CD4-positive, alpha-beta T cell treated with Interleukin-1 beta for 1 hour (primary cell): ENCODE data around the gene MCCC2.
"Not testable (repeated sequence)": the region's sequence is repeated elsewhere in the genome, so short reads cannot be mapped to it uniquely, and the experiment has no call there.

Source experiments
- DNase-seq, 2 donors: peaks; one replicate each; pipeline ENCODE4 v3.0.0-alpha.2; 2020 to 2022

The MCCC2 gene

DNA sequence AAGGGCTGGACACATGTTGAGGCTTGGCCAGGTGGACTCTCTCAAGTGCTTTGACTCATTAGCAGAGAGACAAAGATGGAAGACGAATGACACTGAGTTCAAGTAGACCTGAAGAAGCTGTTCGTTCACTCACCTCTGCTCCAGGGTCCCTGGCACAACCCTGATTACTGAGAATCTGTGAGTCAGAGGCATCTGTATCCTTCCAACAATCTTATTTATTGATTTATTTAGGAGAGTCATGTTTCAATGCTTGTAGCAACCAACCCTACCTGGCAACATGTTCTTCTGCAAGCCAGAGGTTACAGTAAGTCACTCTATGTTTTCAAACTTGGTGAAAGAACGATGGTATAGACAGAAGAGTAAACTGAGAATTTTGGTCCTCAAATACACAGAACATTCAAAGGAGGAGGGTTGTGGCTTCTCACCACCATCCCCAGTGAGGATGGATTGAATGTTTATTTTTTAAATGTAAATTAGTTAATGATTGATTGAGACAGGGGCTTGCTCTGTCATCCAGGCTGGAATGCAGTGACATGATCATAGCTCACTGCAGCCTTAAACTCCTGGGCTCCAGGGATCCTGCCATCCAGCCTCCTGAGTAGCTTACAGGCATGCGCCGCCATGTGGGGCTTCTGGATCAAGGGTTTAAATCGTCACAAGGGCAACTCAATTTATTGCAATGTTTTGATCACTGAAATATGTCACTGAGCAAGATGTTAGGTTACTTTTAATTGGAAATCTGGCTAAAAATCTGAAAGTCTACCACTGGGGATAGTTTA, 76.2 kb downstream of the MCCC2 start:
- DNase-seq = no peak

DNA sequence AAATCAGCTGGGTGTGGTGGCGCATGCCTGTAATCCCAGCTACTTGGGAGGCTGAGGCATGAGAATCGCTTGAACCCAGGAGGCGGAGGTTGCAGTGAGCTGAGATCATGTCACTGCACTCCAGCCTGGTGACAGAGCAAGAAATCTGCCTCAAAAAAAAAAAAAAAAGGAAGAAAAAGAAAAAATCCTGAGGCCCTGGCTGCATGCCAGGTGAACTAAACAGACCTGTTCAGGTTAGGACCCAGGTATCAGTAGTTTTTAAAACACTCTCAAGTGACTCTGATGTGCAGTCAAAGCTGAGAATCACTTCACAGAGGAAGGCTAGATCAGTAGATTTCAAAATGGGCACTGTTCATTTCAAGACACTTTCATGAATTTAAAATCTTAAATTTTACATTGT, 77.5 kb downstream of the MCCC2 start:
- not testable (repeated sequence) for DNase-seq

DNA sequence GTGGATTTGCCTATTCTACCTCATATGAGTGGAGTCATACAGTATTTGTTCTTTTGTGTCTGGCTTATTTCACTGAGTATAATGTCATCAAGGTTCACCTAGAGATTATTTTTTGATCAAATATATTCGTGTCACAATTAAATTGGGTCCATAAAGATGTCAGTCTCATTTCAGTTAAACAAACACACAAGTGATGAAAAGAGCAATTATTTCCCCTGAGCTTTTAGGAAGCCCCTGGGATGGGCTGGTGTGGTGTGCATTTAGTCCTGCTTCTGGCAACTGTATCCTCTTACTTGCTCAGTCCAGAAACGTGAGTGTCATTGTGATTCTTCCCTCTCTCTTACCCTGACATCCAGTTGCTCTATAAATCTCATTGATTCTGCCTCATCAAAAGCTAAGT, 79.2 kb downstream of the MCCC2 start:
- DNase-seq = no peak

DNA sequence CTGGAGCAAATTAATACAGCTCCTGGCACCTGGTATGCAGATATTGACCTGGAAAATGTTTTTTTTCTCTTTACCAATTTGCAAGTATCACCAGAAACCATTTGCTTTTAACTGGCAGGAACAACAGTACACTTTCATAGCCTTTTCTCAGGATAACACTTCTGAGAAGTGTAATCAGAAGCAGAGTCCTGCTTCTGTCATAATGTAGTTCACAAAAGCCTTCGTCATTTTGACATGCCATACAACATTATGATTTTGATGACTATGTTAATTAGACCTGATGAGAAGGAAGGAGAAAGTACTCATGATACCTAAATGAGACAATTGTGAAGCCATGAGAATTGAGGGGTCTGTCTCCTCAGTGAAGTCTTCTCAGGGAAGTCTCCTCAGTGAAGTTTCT, 90.8 kb downstream of the MCCC2 start:
- no peak for DNase-seq

DNA sequence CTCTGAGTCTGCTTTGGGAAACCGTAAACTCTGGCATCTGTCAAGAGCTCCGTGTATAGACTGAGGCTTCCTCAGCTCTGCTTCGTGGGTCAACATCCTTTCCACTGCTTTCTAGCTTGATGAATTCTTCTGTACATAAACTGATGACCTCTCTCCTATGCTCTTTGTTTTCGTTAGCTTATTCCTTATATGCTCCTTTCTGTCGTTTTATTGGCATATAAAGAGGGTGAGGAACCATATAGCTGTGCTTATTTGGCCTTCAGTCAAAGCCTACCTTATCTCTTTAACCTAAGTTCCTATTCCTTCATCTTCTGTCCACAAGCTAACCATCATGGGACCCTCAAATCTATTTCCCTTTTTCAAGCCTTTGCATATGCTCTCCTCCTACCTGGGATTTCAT, 92.6 kb downstream of the MCCC2 start:
- DNase-seq = no peak

DNA sequence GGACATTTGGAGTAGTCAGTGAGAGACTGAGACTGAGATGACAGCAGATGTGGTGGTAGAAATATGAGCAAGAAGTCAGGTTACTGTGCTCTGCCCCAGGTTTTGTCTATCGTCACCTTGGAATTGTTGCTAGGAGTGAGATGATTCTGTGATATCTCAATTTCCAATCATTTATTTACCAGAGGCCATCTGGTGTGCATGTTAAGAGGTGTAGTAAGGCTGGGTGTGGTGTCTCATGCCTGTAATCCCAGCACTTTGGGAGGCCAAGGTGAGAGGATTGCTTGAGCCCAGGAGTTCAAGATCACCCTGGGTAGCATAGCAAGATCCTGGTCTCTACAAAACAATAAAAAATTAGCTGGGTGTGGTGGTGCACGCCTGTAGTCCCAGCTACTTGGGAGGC, 93.4 kb downstream of the MCCC2 start:
- DNase-seq = no peak

DNA sequence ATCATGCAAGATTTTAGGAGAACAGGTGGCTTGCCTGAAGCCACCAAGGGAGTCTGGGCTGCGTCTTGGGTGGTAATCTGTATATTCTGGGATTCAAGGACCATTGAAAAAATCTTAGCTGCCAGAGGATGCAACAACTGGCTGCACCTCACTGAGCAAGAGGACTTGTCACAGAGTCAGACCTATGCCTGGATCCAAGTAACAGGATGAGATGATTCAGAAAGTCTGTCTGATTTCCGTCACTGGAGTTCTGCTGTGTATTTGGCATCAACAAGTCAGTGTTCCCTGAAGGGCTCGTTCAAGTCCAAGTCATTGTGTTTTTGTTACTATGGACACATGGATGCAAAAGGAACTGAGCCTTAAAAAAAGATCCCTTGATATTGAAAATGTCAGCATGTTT, 94.2 kb downstream of the MCCC2 start:
- DNase-seq = no peak

DNA sequence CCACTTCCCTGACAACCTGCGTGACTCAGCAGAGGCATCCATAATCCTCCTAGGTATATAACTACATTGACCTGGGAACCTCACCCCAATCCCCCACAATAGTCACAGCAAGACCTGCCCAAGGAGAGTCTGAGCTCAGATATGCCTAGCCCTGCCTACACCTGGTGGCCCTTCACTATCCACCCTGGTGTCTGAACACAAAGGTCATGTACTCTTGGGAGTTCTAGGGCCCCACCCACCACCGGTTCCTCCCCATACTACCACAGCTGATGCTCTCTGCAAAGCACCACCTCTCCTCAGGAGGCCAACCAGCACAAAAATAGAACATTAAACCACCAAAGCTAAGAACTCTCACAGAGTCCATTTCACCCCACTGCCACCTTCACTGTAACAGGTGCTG, 97.2 kb downstream of the MCCC2 start:
- DNase-seq = no peak

DNA sequence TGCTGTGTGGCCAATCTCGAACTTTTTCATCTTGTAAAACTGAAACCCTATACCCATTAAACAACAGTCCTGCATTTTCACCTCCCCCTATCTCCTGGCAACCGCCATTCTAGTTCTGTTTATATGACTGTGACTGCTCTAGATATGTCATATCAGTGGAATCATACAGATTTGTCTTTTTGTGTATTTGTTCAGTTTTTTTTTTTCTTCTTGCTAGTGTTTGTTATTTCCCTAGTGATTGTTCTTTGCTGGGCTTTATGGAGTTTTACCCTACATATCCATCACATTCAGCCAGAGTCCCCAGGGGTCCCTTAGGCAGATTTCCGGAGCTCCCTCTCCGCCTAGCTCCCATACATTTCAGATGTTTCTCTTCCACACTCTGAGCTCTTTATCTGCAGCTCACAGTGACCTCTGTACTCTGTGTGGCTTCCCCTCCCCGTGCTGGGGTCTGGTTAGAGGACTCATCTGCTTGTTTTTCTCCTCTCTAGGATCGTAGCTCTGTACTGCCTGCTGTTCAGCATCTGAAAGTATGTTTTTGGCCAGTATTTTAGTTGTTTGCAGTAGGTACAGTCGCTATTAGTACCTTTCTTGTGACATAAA, 106.8 kb downstream of the MCCC2 start:
- no peak for DNase-seq

DNA sequence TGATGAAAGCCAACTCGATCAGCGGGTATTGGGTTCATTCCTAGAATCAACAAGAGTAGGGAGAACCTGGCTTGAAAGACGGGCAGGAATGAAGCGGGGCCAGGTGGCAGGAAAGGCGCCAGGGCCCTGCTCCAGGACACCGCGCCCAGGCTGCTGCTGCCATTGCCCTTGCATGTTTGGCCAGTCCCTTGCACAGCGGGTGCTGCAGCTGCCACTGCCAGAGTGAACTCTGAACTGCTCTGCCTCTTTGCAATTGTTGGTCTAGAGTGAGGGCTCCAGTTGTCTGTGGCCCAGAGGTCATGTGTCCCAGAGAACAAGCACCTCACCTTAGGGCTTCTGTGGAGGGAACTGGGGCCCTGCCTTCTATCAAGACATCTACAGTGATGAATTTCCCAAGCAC, 107.9 kb downstream of the MCCC2 start:
- no peak for DNase-seq

DNA sequence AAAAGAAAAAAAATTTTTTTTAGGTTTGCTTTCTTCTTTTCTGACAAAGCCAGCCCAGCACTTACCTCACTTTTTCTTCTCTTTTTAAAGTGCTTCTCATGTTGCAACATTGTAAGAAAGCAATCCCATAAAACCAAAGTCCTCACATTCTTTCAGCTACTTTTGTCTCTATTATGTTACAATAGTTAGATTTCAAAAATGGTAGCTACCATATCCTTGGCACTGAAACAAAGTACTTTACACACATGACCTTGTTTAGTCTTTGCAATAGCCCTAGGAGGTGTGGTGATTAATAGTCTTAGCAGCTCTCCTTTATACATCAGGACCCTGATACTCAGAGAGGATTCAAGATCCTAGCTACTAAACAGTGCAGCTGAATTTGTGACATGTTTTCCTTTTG, 108.5 kb downstream of the MCCC2 start:
- no peak for DNase-seq

DNA sequence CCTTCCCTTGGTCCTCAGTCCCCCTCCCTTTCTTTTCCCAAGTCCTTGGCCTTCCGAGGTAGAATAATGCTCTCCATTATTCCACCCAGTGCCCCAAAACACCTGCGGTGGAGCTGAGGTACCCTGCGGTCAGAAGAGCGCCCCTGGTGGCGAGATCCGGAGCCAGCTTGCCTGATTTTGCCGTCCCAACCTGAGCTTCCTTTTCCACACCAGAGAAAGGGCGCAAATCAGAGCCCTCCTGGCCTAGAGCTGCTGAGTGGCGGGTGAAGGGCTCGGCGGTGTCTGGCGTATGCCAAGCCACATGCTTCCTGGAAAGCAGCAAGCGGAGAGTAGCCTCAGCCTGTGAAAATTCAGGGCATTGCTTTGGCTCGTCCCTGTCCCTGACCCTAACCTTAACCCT, 110.8 kb downstream of the MCCC2 start:
- DNase-seq = no peak

DNA sequence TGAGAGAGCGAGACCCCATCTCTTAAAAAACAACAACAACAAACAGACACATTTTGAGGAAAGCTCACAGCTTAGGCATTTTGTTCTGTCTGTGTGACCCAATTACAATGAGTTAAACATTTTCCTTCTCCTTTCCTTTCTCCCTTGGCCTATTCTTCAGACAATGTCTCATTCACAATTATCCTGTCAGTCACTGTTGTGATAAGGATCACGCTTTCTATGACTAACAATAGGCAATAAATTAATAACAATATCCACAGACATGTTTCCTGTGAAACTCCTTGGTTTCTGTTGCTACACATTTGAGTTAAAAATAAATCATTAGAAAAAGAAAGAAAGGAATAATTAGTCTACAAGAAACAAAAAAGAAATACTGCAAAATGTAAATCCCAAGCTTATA, 112.1 kb downstream of the MCCC2 start:
- no peak for DNase-seq

DNA sequence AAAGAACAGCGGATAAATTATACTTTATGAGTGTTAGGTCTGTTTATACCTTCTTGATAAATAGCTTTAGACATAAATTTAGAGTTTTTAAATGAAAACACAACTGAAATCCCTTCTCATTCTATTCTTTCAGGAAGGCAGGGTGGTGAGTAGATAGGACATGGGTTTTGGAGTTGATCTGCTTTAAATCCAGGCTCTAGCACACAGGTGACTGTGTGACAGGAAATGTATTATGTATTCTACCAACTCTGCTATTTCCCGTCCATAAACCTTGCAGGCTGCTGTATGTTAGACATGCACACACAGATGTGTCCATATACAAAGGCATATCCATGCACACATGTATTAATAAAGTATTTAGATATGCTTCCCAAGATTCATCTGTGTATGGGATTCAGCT, 112.6 kb downstream of the MCCC2 start:
- DNase-seq = no peak

DNA sequence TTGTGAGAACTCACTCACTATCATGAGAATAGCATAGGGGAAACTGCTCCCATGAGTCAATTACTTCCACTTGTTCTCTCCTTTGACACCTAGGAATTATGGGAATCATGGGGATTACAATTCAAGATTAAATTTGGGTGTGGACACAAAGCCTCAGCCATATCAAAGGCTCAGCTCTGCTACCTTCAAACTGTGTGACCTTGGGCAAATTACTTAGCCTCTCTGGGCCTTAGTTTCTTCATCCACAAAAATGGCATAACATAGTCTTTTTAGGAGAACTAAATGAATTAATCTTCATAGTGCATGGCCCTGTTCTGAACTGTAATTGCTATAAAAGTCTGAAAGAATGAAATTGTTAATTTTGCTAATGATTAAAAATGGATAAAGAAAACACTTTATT, 113.7 kb downstream of the MCCC2 start:
- DNase-seq = no peak

DNA sequence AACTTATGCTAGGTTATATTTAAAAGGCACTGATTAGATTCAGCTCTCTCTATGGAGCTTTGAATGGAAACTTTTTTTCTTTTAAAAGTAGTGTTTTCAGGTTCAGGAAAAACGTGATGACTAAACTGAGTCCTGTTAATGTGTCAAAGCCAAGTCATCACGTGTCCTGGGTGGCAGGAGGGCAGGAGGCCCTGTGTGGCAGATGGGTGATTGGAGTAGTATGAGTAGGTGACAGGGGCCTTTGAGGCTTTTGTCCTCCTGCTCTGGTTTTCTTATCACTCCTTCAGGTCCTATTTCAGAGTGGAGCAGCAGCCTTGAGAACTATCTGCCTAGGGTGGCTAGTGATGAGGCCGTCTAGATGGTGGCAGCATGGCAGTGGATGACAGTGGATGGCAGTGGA, 114.3 kb downstream of the MCCC2 start:
- DNase-seq = no peak

DNA sequence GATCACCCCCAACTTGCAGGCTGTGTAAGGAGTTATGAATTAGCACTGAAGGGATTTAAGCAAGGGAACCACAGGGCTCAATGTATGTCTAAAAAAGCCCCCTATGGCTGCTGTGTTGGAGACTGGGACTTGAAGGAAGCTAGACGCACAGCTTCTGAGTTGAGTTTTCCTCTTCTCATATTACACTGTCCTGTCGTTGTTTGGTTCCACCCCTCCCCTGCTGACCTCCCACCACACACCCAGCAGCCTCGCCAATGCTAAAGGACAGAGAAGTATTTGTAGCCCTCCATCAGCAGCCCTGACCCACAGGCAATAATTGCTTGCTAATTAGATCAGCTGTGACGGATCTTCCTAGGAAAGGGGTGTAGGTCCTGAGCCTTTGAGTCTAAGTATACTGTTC, 116.8 kb downstream of the MCCC2 start:
- DNase-seq = no peak

DNA sequence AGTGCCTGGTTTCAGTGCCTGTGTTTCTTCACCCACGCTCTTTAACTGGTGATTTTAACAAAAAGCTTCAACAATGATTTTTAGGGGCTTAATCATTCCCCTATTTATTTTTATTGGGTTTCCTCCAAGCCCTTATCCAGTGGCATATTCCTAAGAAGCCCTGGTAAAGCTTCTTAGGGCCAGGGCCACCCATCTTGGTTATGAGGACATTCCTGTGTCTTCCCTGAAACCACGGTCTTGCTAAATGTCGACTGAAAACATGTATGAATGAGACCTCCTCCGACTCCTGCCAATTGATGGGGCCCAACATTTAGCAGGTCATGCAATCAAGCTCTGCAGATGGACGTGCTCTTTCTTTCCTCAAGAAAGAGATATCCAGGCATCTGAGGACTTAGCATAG, 118.3 kb downstream of the MCCC2 start:
- DNase-seq = no peak

DNA sequence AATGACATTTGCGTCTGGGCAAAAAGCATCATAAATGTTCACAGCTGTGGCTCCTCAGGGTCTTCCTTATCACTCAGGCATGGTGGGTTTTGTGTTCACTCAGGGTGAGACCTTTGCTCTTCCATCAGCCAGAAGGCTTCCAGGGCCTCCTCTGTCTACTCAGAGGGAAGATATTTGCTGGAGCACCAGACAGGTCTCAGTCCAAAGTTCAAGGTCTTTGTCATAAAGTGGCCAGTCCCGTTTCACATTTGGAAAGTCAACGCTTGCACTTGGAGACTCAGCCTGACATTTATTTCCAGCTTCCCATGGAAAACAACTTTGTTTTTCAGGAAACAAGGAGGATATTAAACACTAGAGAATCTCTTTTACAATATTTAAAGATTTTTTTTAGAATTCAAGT, 119.8 kb downstream of the MCCC2 start:
- DNase-seq = no peak
